CD8-positive, alpha-beta memory T cell (primary cell): Measurements from ENCODE around the gene SHISA2. TPM values are rescaled to one million over a fixed set of nuclear protein-coding genes. Genes with fewer than 3 reads are reported as not detected.
A peak's percentile ranks its signal among the peaks of the same experiment; 100 is the strongest.
"Not testable (repeated sequence)": the region's sequence is repeated elsewhere in the genome, so short reads cannot be mapped to it uniquely, and the experiment has no call there.

Experiments
- CTCF ChIA-PET: fragments of 350-600 bp; sonication (Branson Sonifier 250); formaldehyde crosslinking; loops from one replicate; lab custom pipeline; 2021; ENCODE audit warnings: antibody characterized with exemption; lab: Charles Lee
- POLR2A ChIA-PET: fragments of 350-600 bp; sonication (Branson Sonifier 250); formaldehyde crosslinking; loops from one replicate; lab custom pipeline; 2021; ENCODE audit warnings: antibody characterized with exemption; lab: Charles Lee
- DNase-seq, 5 donors: peaks; one replicate each; pipeline versions ENCODE4 v3.0.0 to v3.0.0-alpha.2; 2020 to 2022; ENCODE audit warnings: mixed read lengths in 1 of 5
- H3K27ac ChIP-seq: one replicate; pipeline ENCODE4 v1.7.0; 2013; ENCODE audit warnings: low read depth, mild to moderate bottlenecking, low read length, moderate library complexity
- H3K27me3 ChIP-seq: 2 replicates; pipeline ENCODE4 v1.7.0; 2013; ENCODE audit warnings: low read length, mild to moderate bottlenecking; ENCODE audit not compliant: insufficient read depth, poor library complexity, severe bottlenecking
- H3K36me3 ChIP-seq: 2 replicates; pipeline ENCODE4 v1.7.0; 2013; ENCODE audit warnings: mild to moderate bottlenecking, low read length, moderate library complexity; ENCODE audit not compliant: insufficient read depth
- H3K4me1 ChIP-seq: 2 replicates; pipeline ENCODE4 v1.7.0; 2013; ENCODE audit warnings: mild to moderate bottlenecking, low read length, moderate library complexity; ENCODE audit not compliant: insufficient read depth
- H3K4me3 ChIP-seq: 2 replicates; pipeline ENCODE4 v1.7.0; 2013; ENCODE audit warnings: mild to moderate bottlenecking, low read length
- H3K9me3 ChIP-seq: 2 replicates; pipeline ENCODE4 v1.7.0; 2013; ENCODE audit warnings: mild to moderate bottlenecking, low read length
- H3K27ac Mint-ChIP-seq, 8 donors: one replicate each; pipeline ENCODE4 v1.8.0; 2020 to 2021; ENCODE audit warnings: mixed read lengths in 8 of 8, mild to moderate bottlenecking in 6 of 8, inconsistent platforms in 3 of 8, moderate library complexity in 3 of 8
- H3K27me3 Mint-ChIP-seq, 2 donors: one replicate each; pipeline ENCODE4 v1.8.0; 2020 to 2021; ENCODE audit warnings: mixed read lengths in 2 of 2, mild to moderate bottlenecking in 1 of 2, moderate library complexity in 1 of 2
- H3K36me3 Mint-ChIP-seq, 3 donors: one replicate each; pipeline ENCODE4 v1.8.0; 2020 to 2021; ENCODE audit warnings: mixed read lengths in 3 of 3, inconsistent platforms in 1 of 3, mild to moderate bottlenecking in 1 of 3
- H3K4me1 Mint-ChIP-seq, 3 donors: one replicate each; pipeline ENCODE4 v1.8.0; 2020 to 2021; ENCODE audit warnings: mixed read lengths in 3 of 3, inconsistent platforms in 1 of 3, mild to moderate bottlenecking in 1 of 3
- H3K4me3 Mint-ChIP-seq, 7 donors: one replicate each; pipeline ENCODE4 v1.8.0; 2020 to 2021; ENCODE audit warnings: mixed read lengths in 7 of 7, mild to moderate bottlenecking in 6 of 7, moderate library complexity in 4 of 7, inconsistent platforms in 2 of 7
- H3K9me3 Mint-ChIP-seq, 5 donors: one replicate each; pipeline ENCODE4 v1.8.0; 2020 to 2022; ENCODE audit warnings: mixed read lengths in 5 of 5, mild to moderate bottlenecking in 3 of 5, moderate library complexity in 2 of 5, inconsistent platforms in 1 of 5
- polyA plus RNA-seq: library from polyadenylated mRNA; unstranded; fragments of 300-500 nt; fragmentation: Illumina TruSeq; gene quantifications from one replicate; pipeline ENCODE4 v1.2.3, GENCODE V29; 2021
- total RNA-seq, 2 experiments: library from RNA; stranded (reverse); gene quantifications; one replicate each; pipeline ENCODE4 v1.2.3, GENCODE V29; 2021

The SHISA2 gene
- total and polyA plus RNA-seq, 3 experiments from 2014 or later: 0.07 TPM; not detected in 2

GRCh38 chr13:26069642-26070041 lies 17.8 kb upstream of the SHISA2 start:
- H3K36me3 ChIP-seq, H3K9me3 Mint-ChIP-seq, DNase-seq, H3K27ac ChIP-seq, H3K27me3 ChIP-seq, H3K4me3 Mint-ChIP-seq, H3K4me3 ChIP-seq, H3K27ac Mint-ChIP-seq, POLR2A ChIA-PET, H3K4me1 Mint-ChIP-seq, H3K36me3 Mint-ChIP-seq, H3K4me1 ChIP-seq, CTCF ChIA-PET, H3K9me3 ChIP-seq: not testable (repeated sequence)
- H3K27me3 Mint-ChIP-seq: peaks cover 11 to 37% of the 10 kb centered on the region in 2 donors

DNA sequence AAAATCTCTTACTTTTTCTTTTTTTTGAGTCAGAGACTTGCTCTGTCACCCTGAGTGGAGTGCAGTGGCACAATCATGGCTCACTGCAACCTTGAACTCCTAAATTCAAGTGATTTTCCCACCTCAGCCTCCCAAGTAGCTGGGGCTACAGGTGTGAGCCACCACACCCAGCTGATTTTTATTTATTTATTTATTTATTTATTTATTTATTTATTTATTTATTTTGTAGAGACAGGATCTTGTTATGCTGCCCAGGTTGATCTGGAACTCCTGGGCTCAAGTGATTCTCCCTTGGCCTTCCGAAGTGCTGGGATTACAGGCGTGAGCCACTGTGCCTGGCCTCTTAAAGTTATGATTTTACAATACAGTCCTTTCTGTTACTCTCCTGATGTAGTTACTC lies 16.6 kb upstream of the SHISA2 start:
- H3K27ac Mint-ChIP-seq, H3K4me3 Mint-ChIP-seq, H3K36me3 Mint-ChIP-seq, H3K4me3 ChIP-seq, H3K27ac ChIP-seq, H3K36me3 ChIP-seq, H3K9me3 Mint-ChIP-seq, DNase-seq, H3K4me1 ChIP-seq, H3K27me3 ChIP-seq, H3K9me3 ChIP-seq, H3K4me1 Mint-ChIP-seq, POLR2A ChIA-PET: not testable (repeated sequence)
- CTCF ChIA-PET: interaction anchor here (1.1 to 1.6 kb wide), 3 partner anchors 9 to 493 kb away, joined by 3 to 4 read pairs (median 3); no protein-coding TSS in a partner anchor
- H3K27me3 Mint-ChIP-seq: peaks cover 11 to 29% of the 10 kb centered on the region in 2 donors

DNA sequence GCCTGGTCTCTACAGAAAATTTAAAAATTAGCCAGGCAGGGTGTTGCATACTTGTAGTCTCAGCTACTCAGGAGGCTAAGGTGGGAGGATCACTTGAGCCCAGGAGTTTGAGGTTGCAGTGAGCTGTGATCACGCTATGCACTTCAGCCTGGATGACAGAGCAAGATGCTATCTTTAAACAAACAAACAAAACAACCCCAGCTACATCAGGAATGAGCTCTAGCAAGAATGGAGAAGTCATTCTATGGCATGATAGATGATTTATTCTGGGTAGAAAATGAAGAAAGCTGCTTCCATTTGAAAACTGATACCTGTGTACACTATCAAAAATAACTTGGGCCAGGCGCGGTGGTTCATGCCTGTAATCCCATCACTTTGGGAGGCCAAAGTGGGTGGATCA lies 15.8 kb upstream of the SHISA2 start:
- Histone ChIP-seq H3K4me1 (no peaks in the 10 kb centered on the region), H3K27ac (no peak overlapping the region), H3K4me3 (no peak overlapping the region), H3K9me3 (no peaks in the 10 kb centered on the region), H3K27me3 (no peaks in the 10 kb centered on the region), H3K36me3 (no peaks in the 10 kb centered on the region)
- Mint-ChIP-seq H3K27me3 (peaks cover 11 to 29% of the 10 kb centered on the region in 2 donors), H3K27ac (peak overlapping the region in 1 of 8 donors; percentile 68), H3K36me3 (no peaks in the 10 kb centered on the region), H3K4me3 (no peak overlapping the region), H3K4me1 (no peaks in the 10 kb centered on the region), H3K9me3 (no peaks in the 10 kb centered on the region)
- ChIA-PET CTCF (interaction anchor here (1.1 to 1.6 kb wide), 3 partner anchors 9 to 493 kb away, joined by 3 to 4 read pairs (median 3); no protein-coding TSS in a partner anchor), POLR2A (no interaction called here)
- DNase-seq: no peak

GRCh38 chr13:26066492-26066891 lies 14.7 kb upstream of the SHISA2 start:
- CTCF ChIA-PET, DNase-seq, H3K9me3 Mint-ChIP-seq, H3K4me3 ChIP-seq, H3K27ac ChIP-seq, H3K9me3 ChIP-seq, H3K4me3 Mint-ChIP-seq, POLR2A ChIA-PET, H3K4me1 Mint-ChIP-seq, H3K36me3 Mint-ChIP-seq, H3K4me1 ChIP-seq, H3K27me3 ChIP-seq, H3K36me3 ChIP-seq, H3K27ac Mint-ChIP-seq: not testable (repeated sequence)
- peaks cover 11 to 22% of the 10 kb centered on the region in 2 donors for H3K27me3 Mint-ChIP-seq

GRCh38 chr13:26062853-26063444 lies 11.1 kb upstream of the SHISA2 start:
- Histone ChIP-seq H3K27ac (no peak overlapping the region), H3K9me3 (no peaks in the 10 kb centered on the region), H3K27me3 (no peaks in the 10 kb centered on the region), H3K4me3 (no peak overlapping the region), H3K4me1 (no peaks in the 10 kb centered on the region), H3K36me3 (no peaks in the 10 kb centered on the region)
- H3K9me3 Mint-ChIP-seq: no peaks in the 10 kb centered on the region
- no peak overlapping the region for H3K4me3 Mint-ChIP-seq
- DNase-seq: peak in 2 of 5 donors; percentile 15 to 45
- POLR2A ChIA-PET: no interaction called here
- H3K36me3 Mint-ChIP-seq: no peaks in the 10 kb centered on the region
- H3K27ac Mint-ChIP-seq: no peak overlapping the region
- peaks cover 5% of the 10 kb centered on the region in 2 donors for H3K27me3 Mint-ChIP-seq
- CTCF ChIA-PET: interaction anchor here (1.0 kb wide), 1 partner anchor 489 kb away, joined by 3 read pairs; no protein-coding TSS in a partner anchor
- no peaks in the 10 kb centered on the region for H3K4me1 Mint-ChIP-seq

- Mint-ChIP-seq H3K27ac (no peak overlapping the region), H3K4me1 (no peaks in the 10 kb centered on the region), H3K27me3 (peaks cover 5 to 16% of the 10 kb centered on the region in 2 donors), H3K36me3 (no peaks in the 10 kb centered on the region), H3K4me3 (no peak overlapping the region), H3K9me3 (no peaks in the 10 kb centered on the region)
- H3K9me3 ChIP-seq: no peaks in the 10 kb centered on the region
- no peaks in the 10 kb centered on the region for H3K36me3 ChIP-seq
- ChIA-PET CTCF (interaction anchor here (1.0 kb wide), 1 partner anchor 488 kb away, joined by 3 read pairs; no protein-coding TSS in a partner anchor), POLR2A (no interaction called here)
- no peaks in the 10 kb centered on the region for H3K4me1 ChIP-seq
- no peak overlapping the region for H3K27ac ChIP-seq
- H3K27me3 ChIP-seq: no peaks in the 10 kb centered on the region
- DNase-seq: no peak
- H3K4me3 ChIP-seq: no peak overlapping the region
Observed at GRCh38 chr13:26061947-26062346, 10.1 kb upstream of the SHISA2 start.

DNA sequence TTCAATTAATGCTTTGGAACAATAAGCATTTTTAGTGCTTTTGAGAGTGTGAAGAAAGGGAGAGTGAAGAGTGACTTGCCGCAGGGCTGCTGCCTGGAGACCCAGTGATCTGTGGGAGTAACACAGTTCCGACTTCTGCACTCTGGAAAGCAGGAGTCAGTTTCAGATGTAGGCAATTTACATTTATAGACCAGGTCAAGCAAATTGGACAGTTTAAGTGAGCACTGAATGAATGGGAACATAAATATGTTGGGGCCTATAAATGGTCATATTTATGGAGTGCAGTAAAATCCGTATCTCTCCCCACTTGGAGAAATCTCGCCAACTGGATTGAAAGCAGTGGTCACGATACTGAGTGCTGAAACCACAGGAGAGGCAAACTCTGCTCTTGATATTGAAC lies 9.4 kb upstream of the SHISA2 start:
- Histone ChIP-seq H3K36me3 (no peaks in the 10 kb centered on the region), H3K9me3 (no peaks in the 10 kb centered on the region), H3K27me3 (no peaks in the 10 kb centered on the region), H3K4me1 (no peaks in the 10 kb centered on the region), H3K4me3 (no peak overlapping the region), H3K27ac (no peak overlapping the region)
- H3K27ac Mint-ChIP-seq: no peak overlapping the region
- no peaks in the 10 kb centered on the region for H3K36me3 Mint-ChIP-seq
- H3K4me1 Mint-ChIP-seq: no peaks in the 10 kb centered on the region
- ChIA-PET CTCF (no interaction called here), POLR2A (no interaction called here)
- no peaks in the 10 kb centered on the region for H3K9me3 Mint-ChIP-seq
- H3K4me3 Mint-ChIP-seq: no peak overlapping the region
- H3K27me3 Mint-ChIP-seq: peaks cover 5 to 20% of the 10 kb centered on the region in 2 donors
- no peak for DNase-seq

DNA sequence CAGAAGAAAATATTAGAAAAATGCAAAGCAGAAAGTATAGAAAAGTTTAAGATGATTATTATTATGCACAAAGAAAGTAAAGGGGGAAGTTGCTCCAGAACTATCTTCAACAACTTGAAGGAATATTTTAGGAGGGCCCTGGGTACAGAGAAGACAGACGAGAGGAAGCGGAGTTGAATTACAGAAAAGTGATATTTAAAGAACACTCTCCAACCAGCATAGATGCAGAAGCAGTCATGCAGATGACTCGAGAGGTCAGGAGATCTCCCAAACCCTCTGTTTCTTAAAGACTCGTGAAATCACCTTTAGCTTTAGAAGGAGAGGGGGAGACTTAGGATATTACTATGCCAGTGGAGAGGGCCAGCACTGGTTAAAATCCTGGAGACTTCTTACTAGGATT lies 8.5 kb upstream of the SHISA2 start:
- H3K4me1 ChIP-seq: no peaks in the 10 kb centered on the region
- POLR2A ChIA-PET: no interaction called here
- Mint-ChIP-seq H3K9me3 (no peaks in the 10 kb centered on the region), H3K27me3 (peaks cover under 1 to 20% of the 10 kb centered on the region in 2 donors), H3K4me1 (no peaks in the 10 kb centered on the region), H3K27ac (no peak overlapping the region), H3K36me3 (no peaks in the 10 kb centered on the region), H3K4me3 (no peak overlapping the region)
- no peaks in the 10 kb centered on the region for H3K9me3 ChIP-seq
- H3K4me3 ChIP-seq: no peak overlapping the region
- no peak overlapping the region for H3K27ac ChIP-seq
- H3K36me3 ChIP-seq: no peaks in the 10 kb centered on the region
- DNase-seq: no peak
- H3K27me3 ChIP-seq: no peaks in the 10 kb centered on the region
- CTCF ChIA-PET: no interaction called here
